NCI-H2107 treated with DMSO at 0.1 percent for 48 hours (cell line): ENCODE data around the gene ICOS.

ENCODE experiments used
- DNase-seq: peaks from one replicate; lab custom pipeline; 2025; ENCODE audit not compliant: unreplicated experiment; lab: John Stamatoyannopoulos, UW

Gene ICOS

GRCh38 chr2:204005940-204006721, 69.6 kb downstream of the ICOS start:
- no peak for DNase-seq

GRCh38 chr2:204008352-204008751, 71.8 kb downstream of the ICOS start:
- DNase-seq: no peak

DNA sequence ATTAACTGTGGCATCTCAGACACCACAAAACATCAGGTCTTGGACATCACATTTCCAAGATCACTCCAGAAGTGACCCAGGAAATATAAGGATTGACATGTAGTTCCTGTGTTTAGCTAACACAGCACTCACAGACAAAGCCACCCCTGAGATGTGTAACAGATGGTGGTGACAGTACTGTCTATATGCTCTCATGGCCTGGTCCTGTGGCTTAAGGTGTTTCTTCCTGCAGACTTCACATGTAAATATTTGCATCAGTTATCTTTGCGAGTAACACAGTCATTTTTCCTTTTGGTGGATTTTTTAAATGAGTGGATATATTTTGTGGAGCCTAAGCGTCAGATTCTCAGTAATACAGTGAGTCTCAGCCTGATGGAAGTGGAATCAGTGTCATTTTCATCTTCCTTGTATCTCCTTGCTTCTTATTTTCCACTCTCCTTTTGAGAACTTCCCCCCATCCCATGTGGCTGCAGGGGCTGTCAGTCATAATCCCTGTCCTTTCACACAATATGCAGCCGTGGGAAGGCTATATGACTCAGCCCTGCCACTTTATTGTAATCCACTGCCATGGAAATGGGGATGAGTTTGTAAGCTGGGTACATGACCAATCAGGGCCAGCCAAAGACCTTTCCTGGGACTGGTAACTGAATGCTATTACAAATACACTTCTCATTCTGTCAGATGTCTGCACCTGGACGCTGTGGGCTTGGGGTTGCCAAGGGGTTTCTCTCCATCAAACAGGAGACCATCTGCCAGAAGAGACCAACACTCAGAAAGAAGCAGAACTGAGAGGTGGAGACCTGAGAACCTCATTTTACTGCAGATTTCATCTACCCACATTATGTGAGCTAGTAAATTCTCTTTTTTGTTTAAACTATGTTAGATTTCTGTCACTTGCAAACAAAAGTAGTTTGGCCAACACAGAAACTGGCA, 74.3 kb downstream of the ICOS start:
- DNase-seq: no peak
